Ovary (tissue), 9 donors: ENCODE results near the gene SPATA19. TPM values are rescaled to one million over a fixed set of nuclear protein-coding genes. Genes with fewer than 3 reads are reported as not detected.
"Not testable (repeated sequence)": the region's sequence is repeated elsewhere in the genome, so short reads cannot be mapped to it uniquely, and the experiment has no call there.

Experiments used
- DNase-seq, 5 donors: peaks; one replicate each; pipeline ENCODE4 v3.0.0-alpha.2; 2019 to 2020
- H3K27ac ChIP-seq, 2 donors: fragments of 200-600 bp; one replicate each; pipeline versions ENCODE4 v1.5.1 to v1.8.0; 2019 to 2022
- H3K27me3 ChIP-seq: fragments of 200-600 bp; one replicate; pipeline ENCODE4 v1.8.0; 2022
- H3K36me3 ChIP-seq: fragments of 200-600 bp; sonication (generic); one replicate; pipeline ENCODE4 v1.5.1; 2019
- H3K4me1 ChIP-seq: one replicate; pipeline ENCODE4 v1.8.1; 2013; ENCODE audit warnings: mild to moderate bottlenecking, moderate library complexity; ENCODE audit not compliant: insufficient read depth
- H3K4me3 ChIP-seq: fragments of 200-600 bp; sonication (generic); one replicate; pipeline ENCODE4 v1.5.1; 2017
- H3K9me3 ChIP-seq, 2 donors: fragments of 200-600 bp in 1 of 2; sonication (generic) in 1 of 2; one replicate each; pipeline versions ENCODE4 v1.5.1 to v1.8.1; 2013 to 2019; ENCODE audit warnings: mild to moderate bottlenecking in 1 of 2, moderate library complexity in 1 of 2
- CTCF ChIP-seq, 3 donors: fragments of 450-650 bp in 2 of 3; fragments of 200-600 bp in 1 of 3; IDR thresholded peaks; one replicate each; pipeline versions ENCODE4 v1.5.1 to v1.8.0; 2016 to 2022; ENCODE audit warnings: antibody characterized with exemption in 3 of 3, mild to moderate bottlenecking in 1 of 3
- EP300 ChIP-seq: sonication (generic); formaldehyde crosslinking; IDR thresholded peaks from one replicate; pipeline ENCODE4 v1.6.1; 2017; ENCODE audit warnings: antibody characterized with exemption
- POLR2A ChIP-seq: fragments of 450-650 bp; IDR thresholded peaks from one replicate; pipeline ENCODE4 v1.6.1; 2017; ENCODE audit warnings: antibody characterized with exemption, mild to moderate bottlenecking, moderate library complexity
- WGBS, 3 donors: extraction: QIAGEN DNeasy Blood & Tissue Kit in 1 of 3; methylation state at CpG; one replicate each; pipeline versions ENCODE4 v1.1.5 to v1.1.7; 2013 to 2017; 5-methylcytosine and 5-hydroxymethylcytosine counted together
- intact Hi-C, 4 donors: fragments of 100-400 bp; cut with DNase I; formaldehyde crosslinking; loops; one replicate each; pipeline versions ENCODE4 v1.11.0 to v1.15.1; 2022 to 2023
- polyA plus RNA-seq, 2 donors: library from polyadenylated mRNA; stranded (reverse); fragments of 200-250 nt in 1 of 2; fragments of 350-450 nt in 1 of 2; fragmentation: Illumina TruSeq in 1 of 2; extraction: RNeasy Lipid Tissue Mini Kit (QIAGEN cat#74804) in 1 of 2; gene quantifications; one replicate each; pipeline ENCODE4 v1.2.3, GENCODE V29; 2013 to 2014
- total RNA-seq, 7 donors: library from RNA; depleted of rRNA in 2 of 7; stranded (reverse); fragments of >200 nt in 2 of 7; fragmentation: NEBNext Ultra II Directional in 3 of 7; extraction: Animal tissue kit (Norgen Biotek cat#: 25700) in 3 of 7; gene quantifications; one replicate each; pipeline versions ENCODE4 v1.1.0 to v1.2.4, GENCODE V29; 2016 to 2023
- donor health status: DM: no; HTN: no; CAD: no; lungs with moderate emphysema.
- donor health status: DM: no; HTN: no; CAD: no.
- donor health status: Bipolar disorder and iron deficiency.
- donor health status: DM: yes; HTN: yes; CAD: no.
- donor health status: DM: no; HTN: no; CAD: no.
- donor health status: DM: yes; HTN: yes; CAD: no.

Gene SPATA19
- total and polyA plus RNA-seq, 9 donors = not detected

GRCh38 chr11:133872160-133872559 lies 26.8 kb upstream of the SPATA19 start:
- H3K4me1 ChIP-seq = no peaks in the 10 kb centered on the region
- 0 to 76% (median 0%) methylated on average over 1 of the region's 1 CpG for WGBS, 3 donors
- no peaks in the 10 kb centered on the region for H3K27me3 ChIP-seq
- no peak overlapping the region for H3K27ac ChIP-seq
- DNase-seq = no peak
- intact Hi-C loops = no loop called here
- TF ChIP-seq CTCF (IDR thresholded peaks at IDR 0.05) = no peak
- no peak for TF ChIP-seq POLR2A
- TF ChIP-seq EP300 = no peak
- no peaks in the 10 kb centered on the region for H3K36me3 ChIP-seq
- no peak overlapping the region for H3K4me3 ChIP-seq
- no peaks in the 10 kb centered on the region for H3K9me3 ChIP-seq

GRCh38 chr11:133867456-133867855 lies 22.1 kb upstream of the SPATA19 start:
- intact Hi-C loops = no loop called here
- no peak overlapping the region for H3K27ac ChIP-seq
- H3K4me1 ChIP-seq = no peaks in the 10 kb centered on the region
- no peak for DNase-seq
- TF ChIP-seq POLR2A (no peak), EP300 (no peak), CTCF (IDR thresholded peaks at IDR 0.05) (no peak)
- no peaks in the 10 kb centered on the region for H3K27me3 ChIP-seq
- no peak overlapping the region for H3K4me3 ChIP-seq
- H3K36me3 ChIP-seq = no peaks in the 10 kb centered on the region
- no peaks in the 10 kb centered on the region for H3K9me3 ChIP-seq

- no peaks in the 10 kb centered on the region for H3K4me1 ChIP-seq
- no peak for DNase-seq
- TF ChIP-seq EP300 (no peak), POLR2A (no peak), CTCF (IDR thresholded peaks at IDR 0.05) (no peak)
- H3K27ac ChIP-seq = no peak overlapping the region
- 91 to 94% (median 93%) methylated on average over 11 of the region's 11 CpGs for WGBS, 3 donors
- intact Hi-C loops = no loop called here
- H3K4me3 ChIP-seq = no peak overlapping the region
- H3K36me3 ChIP-seq = no peaks in the 10 kb centered on the region
- no peaks in the 10 kb centered on the region for H3K27me3 ChIP-seq
- no peaks in the 10 kb centered on the region for H3K9me3 ChIP-seq
These were observed 20.2 kb upstream of the SPATA19 start for GRCh38 chr11:133865466-133865865.

GRCh38 chr11:133864756-133865155 lies 19.4 kb upstream of the SPATA19 start:
- Histone ChIP-seq H3K27ac (no peak overlapping the region), H3K4me1 (no peaks in the 10 kb centered on the region), H3K36me3 (no peaks in the 10 kb centered on the region), H3K27me3 (no peaks in the 10 kb centered on the region), H3K9me3 (no peaks in the 10 kb centered on the region), H3K4me3 (no peak overlapping the region)
- no peak for DNase-seq
- WGBS, 3 donors = 92 to 94% (median 92%) methylated on average over 26 of the region's 26 CpGs
- TF ChIP-seq CTCF (IDR thresholded peaks at IDR 0.05) = no peak
- TF ChIP-seq EP300 = no peak
- no peak for TF ChIP-seq POLR2A
- intact Hi-C loops = no loop called here

- H3K4me3 ChIP-seq = no peak overlapping the region
- H3K36me3 ChIP-seq = no peaks in the 10 kb centered on the region
- DNase-seq = no peak
- no peak overlapping the region for H3K27ac ChIP-seq
- intact Hi-C loops = no loop called here
- WGBS, 3 donors = 62 to 73% (median 69%) methylated on average over 6 of the region's 6 CpGs
- H3K27me3 ChIP-seq = no peaks in the 10 kb centered on the region
- TF ChIP-seq CTCF (IDR thresholded peaks at IDR 0.05) (no peak), EP300 (no peak), POLR2A (no peak)
- H3K9me3 ChIP-seq = no peaks in the 10 kb centered on the region
- H3K4me1 ChIP-seq = no peaks in the 10 kb centered on the region
These were observed 14.8 kb upstream of the SPATA19 start for GRCh38 chr11:133860151-133860550.

GRCh38 chr11:133854330-133854960 lies 9.1 kb upstream of the SPATA19 start:
- H3K9me3 ChIP-seq, H3K27me3 ChIP-seq, H3K4me1 ChIP-seq, H3K27ac ChIP-seq, intact Hi-C loops, DNase-seq, H3K36me3 ChIP-seq, H3K4me3 ChIP-seq: not testable (repeated sequence)
- WGBS, 3 donors = 45 to 51% (median 48%) methylated on average over 13 of the region's 13 CpGs
